Smooth muscle cell (in vitro differentiated cells): ENCODE measurements around the gene ATF5. TPM values are rescaled to one million over a fixed set of nuclear protein-coding genes. Genes with fewer than 3 reads are reported as not detected.

Source experiments
- DNase-seq: peaks from one replicate; lab custom pipeline; 2025; ENCODE audit not compliant: unreplicated experiment; lab: John Stamatoyannopoulos, UW
- H2AFZ ChIP-seq: fragments of 200-600 bp; sonication (generic); 2 replicates; pipeline ENCODE4 v1.6.0; 2016; ENCODE audit warnings: antibody characterized with exemption, low read depth, mild to moderate bottlenecking
- H3F3A ChIP-seq: fragments of 200-600 bp; sonication (generic); 2 replicates; pipeline ENCODE4 v1.6.0; 2017; ENCODE audit warnings: antibody characterized with exemption, low read depth
- H3K27ac ChIP-seq: fragments of 200-600 bp; sonication (generic); 2 replicates; pipeline ENCODE4 v1.5.1; 2016; ENCODE audit warnings: low read depth, mild to moderate bottlenecking
- H3K27me3 ChIP-seq: fragments of 200-600 bp; sonication (generic); 2 replicates; pipeline ENCODE4 v1.6.1; 2016; ENCODE audit warnings: low read depth, mild to moderate bottlenecking
- H3K36me3 ChIP-seq: fragments of 200-600 bp; sonication (generic); 2 replicates; pipeline ENCODE4 v1.5.1; 2016; ENCODE audit warnings: low read depth
- H3K4me1 ChIP-seq: fragments of 200-600 bp; sonication (generic); 2 replicates; pipeline ENCODE4 v1.5.1; 2016; ENCODE audit warnings: low read depth
- H3K4me2 ChIP-seq: fragments of 200-600 bp; sonication (generic); 2 replicates; pipeline ENCODE4 v1.6.0; 2016; ENCODE audit warnings: mild to moderate bottlenecking
- H3K4me3 ChIP-seq: fragments of 200-600 bp; sonication (generic); 2 replicates; pipeline ENCODE4 v1.5.1; 2016; ENCODE audit warnings: mild to moderate bottlenecking
- H3K79me2 ChIP-seq: fragments of 200-600 bp; sonication (generic); 2 replicates; pipeline ENCODE4 v1.6.0; 2016; ENCODE audit warnings: low read depth, mild to moderate bottlenecking
- H3K9ac ChIP-seq: fragments of 200-600 bp; sonication (generic); 2 replicates; pipeline ENCODE4 v1.6.0; 2016; ENCODE audit warnings: low read depth
- H3K9me3 ChIP-seq: fragments of 200-600 bp; sonication (generic); replicated peaks from 2 replicates; pipeline ENCODE4 v1.5.1; 2016; ENCODE audit warnings: low read depth
- H4K20me1 ChIP-seq: fragments of 200-600 bp; sonication (generic); 2 replicates; pipeline ENCODE4 v1.6.0; 2016; ENCODE audit warnings: low read depth
- WGBS: methylation state at CpG from one replicate; pipeline ENCODE4 v1.1.7; 2016; ENCODE audit warnings: low lambda C conversion rate; 5-methylcytosine and 5-hydroxymethylcytosine counted together
- polyA plus RNA-seq: library from polyadenylated mRNA; unstranded; fragments of >200 nt; fragmentation: Nextera tagmentation; extraction: Ambion mirVana; gene quantifications from 2 replicates; pipeline ENCODE4 v1.2.1, GENCODE V29; 2016
- total RNA-seq: library from RNA; depleted of rRNA; stranded (reverse); fragments of >200 nt; gene quantifications from 2 replicates; pipeline ENCODE4 v1.2.3, GENCODE V29; 2014
- TF ChIP-seq, protein P1 (sequence below): fragments of 200-600 bp; sonication (generic); IDR thresholded peaks from 2 replicates; pipeline ENCODE4 v1.5.1; 2017; ENCODE audit warnings: borderline replicate concordance, mild to moderate bottlenecking, antibody characterized with exemption; ENCODE audit not compliant: insufficient read depth, poor library complexity, severe bottlenecking

Gene ATF5
- total and polyA plus RNA-seq, 2 experiments from 2014 or later = 5.0 to 10.1 TPM

DNA sequence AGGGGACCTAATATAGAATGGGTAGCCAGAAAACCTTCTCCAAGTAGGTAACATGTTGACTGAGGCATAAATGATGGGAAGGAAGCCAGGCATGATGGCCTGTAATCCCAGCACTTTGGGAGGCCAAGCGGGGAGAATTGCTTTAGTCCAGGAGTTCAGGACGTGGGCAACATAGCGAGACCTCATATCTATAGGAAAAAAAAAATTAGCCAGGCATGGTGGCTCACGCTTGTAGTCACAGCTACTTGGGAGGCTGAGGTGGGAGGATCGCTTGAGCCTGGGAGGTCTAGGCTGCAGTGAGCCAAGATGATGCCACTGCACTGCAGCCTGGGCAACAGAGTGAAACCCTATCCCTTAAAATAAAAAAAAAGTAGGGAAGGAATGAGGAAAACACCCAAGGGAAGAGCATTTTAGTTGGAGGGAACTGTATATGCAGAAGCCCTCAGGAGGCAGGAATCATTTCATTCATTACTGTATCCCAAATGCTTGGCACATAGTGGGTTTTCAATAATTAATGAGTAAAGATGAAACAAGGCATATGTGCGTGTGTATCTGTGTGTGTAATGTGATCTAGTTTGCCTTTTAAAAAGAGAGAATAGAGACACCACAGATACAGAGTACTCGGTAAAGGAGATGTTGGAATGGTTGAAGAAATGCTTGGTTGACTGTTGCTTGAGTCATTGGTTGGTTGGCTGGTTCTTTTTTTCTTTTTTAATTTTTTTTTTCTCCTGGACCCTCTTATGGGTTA, 2.5 kb downstream of the ATF5 start:
- DNase-seq = no peak
- H3K4me2 ChIP-seq = no peak overlapping the region

DNA sequence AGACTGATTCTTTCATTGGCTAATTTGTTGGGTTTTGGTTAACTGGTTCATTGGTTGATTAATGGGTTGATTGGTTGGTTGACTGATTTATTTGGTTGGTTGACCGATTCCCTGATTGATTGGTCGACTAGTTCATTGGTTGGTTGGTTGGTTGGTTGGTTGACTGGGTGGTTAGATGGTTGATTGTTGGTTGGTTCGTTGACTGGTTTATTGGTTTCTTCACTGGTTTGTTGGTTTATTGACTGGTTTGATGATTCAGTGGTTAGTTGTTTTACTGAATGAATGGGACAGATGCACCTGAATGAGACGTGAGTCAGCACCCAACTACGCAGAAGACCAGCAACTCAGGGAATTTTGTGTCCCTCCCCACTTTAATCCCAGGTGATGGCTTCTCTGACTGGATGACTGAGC, 3.0 kb downstream of the ATF5 start:
- Histone ChIP-seq H3K79me2 (peaks cover 11% of the 10 kb centered on the region), H3K36me3 (no peaks in the 10 kb centered on the region), H3K27me3 (no peaks in the 10 kb centered on the region), H3K4me1 (peaks cover 3% of the 10 kb centered on the region), H3K4me3 (no peak overlapping the region), H3K9ac (no peak overlapping the region), H3K27ac (no peak overlapping the region), H3F3A (peaks cover 18% of the 10 kb centered on the region), H3K4me2 (no peak overlapping the region), H4K20me1 (peaks cover 16% of the 10 kb centered on the region), H2AFZ (no peak overlapping the region), H3K9me3 (no peaks in the 10 kb centered on the region)
- TF ChIP-seq, protein P1, sequence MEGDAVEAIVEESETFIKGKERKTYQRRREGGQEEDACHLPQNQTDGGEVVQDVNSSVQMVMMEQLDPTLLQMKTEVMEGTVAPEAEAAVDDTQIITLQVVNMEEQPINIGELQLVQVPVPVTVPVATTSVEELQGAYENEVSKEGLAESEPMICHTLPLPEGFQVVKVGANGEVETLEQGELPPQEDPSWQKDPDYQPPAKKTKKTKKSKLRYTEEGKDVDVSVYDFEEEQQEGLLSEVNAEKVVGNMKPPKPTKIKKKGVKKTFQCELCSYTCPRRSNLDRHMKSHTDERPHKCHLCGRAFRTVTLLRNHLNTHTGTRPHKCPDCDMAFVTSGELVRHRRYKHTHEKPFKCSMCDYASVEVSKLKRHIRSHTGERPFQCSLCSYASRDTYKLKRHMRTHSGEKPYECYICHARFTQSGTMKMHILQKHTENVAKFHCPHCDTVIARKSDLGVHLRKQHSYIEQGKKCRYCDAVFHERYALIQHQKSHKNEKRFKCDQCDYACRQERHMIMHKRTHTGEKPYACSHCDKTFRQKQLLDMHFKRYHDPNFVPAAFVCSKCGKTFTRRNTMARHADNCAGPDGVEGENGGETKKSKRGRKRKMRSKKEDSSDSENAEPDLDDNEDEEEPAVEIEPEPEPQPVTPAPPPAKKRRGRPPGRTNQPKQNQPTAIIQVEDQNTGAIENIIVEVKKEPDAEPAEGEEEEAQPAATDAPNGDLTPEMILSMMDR = no peak
- 85% methylated on average over 5 of the region's 5 CpGs for WGBS
- no peak for DNase-seq

More for the DNA sequence above, 2.5 kb downstream of the ATF5 start:
- Histone ChIP-seq H3K79me2 (peaks cover 17% of the 10 kb centered on the region), H3K4me3 (no peak overlapping the region), H3K27ac (no peak overlapping the region), H4K20me1 (peaks cover 21% of the 10 kb centered on the region), H3K9me3 (no peaks in the 10 kb centered on the region), H3F3A (peaks cover 18% of the 10 kb centered on the region), H2AFZ (no peak overlapping the region), H3K4me1 (peaks cover 3% of the 10 kb centered on the region), H3K36me3 (no peaks in the 10 kb centered on the region), H3K9ac (no peak overlapping the region), H3K27me3 (no peaks in the 10 kb centered on the region)
- TF ChIP-seq, protein P1 = no peak
- 96% methylated on average over 7 of the region's 7 CpGs for WGBS

DNA sequence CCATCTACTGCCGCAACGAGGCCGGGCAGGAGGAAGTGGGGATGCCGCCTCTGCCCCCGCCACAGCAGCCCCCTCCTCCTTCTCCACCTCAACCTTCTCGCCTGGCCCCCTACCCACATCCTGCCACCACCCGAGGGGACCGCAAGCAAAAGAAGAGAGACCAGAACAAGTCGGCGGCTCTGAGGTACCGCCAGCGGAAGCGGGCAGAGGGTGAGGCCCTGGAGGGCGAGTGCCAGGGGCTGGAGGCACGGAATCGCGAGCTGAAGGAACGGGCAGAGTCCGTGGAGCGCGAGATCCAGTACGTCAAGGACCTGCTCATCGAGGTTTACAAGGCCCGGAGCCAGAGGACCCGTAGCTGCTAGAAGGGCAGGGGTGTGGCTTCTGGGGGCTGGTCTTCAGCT, 3.7 kb downstream of the ATF5 start:
- H3K36me3 ChIP-seq = no peaks in the 10 kb centered on the region
- H3F3A ChIP-seq = peaks cover 18% of the 10 kb centered on the region
- H3K9me3 ChIP-seq = no peaks in the 10 kb centered on the region
- H3K4me3 ChIP-seq = no peak overlapping the region
- H3K27me3 ChIP-seq = no peaks in the 10 kb centered on the region
- no peak overlapping the region for H3K4me2 ChIP-seq
- H3K9ac ChIP-seq = no peak overlapping the region
- TF ChIP-seq, protein P1 = no peak
- H3K79me2 ChIP-seq = peaks cover 4% of the 10 kb centered on the region
- peaks cover 3% of the 10 kb centered on the region for H3K4me1 ChIP-seq
- H4K20me1 ChIP-seq = peaks cover 9% of the 10 kb centered on the region
- 94% methylated on average over 20 of the region's 25 CpGs for WGBS
- no peak for DNase-seq
- H2AFZ ChIP-seq = no peak overlapping the region
- H3K27ac ChIP-seq = no peak overlapping the region

DNA sequence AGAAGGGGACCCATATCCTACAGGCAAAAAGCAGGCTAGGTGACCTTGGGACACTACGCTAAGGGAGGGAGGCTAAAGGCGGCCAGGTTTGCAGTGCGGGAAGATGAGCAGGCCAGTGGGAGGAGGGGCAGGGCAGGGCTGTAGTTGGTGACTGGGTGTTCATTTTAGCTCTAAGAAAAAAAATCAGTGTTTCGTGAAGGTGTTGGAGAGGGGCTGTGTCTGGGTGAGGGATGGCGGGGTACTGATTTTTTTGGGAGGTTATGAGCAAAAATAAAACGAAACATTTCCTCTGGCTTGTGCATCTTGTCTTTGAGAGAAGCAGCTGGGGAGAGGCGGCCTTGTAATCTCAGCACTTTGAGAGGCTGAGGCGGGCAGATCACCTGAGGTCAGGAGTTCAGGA, 4.6 kb downstream of the ATF5 start:
- no peak for DNase-seq
- Histone ChIP-seq H3K9me3 (no peaks in the 10 kb centered on the region), H3K9ac (no peak overlapping the region), H3K79me2 (no peaks in the 10 kb centered on the region), H3K4me3 (no peak overlapping the region), H4K20me1 (peaks cover 7% of the 10 kb centered on the region), H2AFZ (no peak overlapping the region), H3K27ac (no peak overlapping the region), H3K27me3 (no peaks in the 10 kb centered on the region), H3K4me1 (no peaks in the 10 kb centered on the region), H3K36me3 (no peaks in the 10 kb centered on the region), H3F3A (peaks cover 17% of the 10 kb centered on the region), H3K4me2 (no peak overlapping the region)
- 97% methylated on average over 8 of the region's 8 CpGs for WGBS
- TF ChIP-seq, protein P1 = no peak
